ENCODE measurements around the gene SMG1. TPM values are rescaled to one million over a fixed set of nuclear protein-coding genes. Genes with fewer than 3 reads are reported as not detected.
"Not testable (repeated sequence)": the region's sequence is repeated elsewhere in the genome, so short reads cannot be mapped to it uniquely, and the experiment has no call there.

The SMG1 gene
- total RNA-seq, 4 donors from 2014 or later = 65.2 to 88.9 (median 69.1) TPM

DNA sequence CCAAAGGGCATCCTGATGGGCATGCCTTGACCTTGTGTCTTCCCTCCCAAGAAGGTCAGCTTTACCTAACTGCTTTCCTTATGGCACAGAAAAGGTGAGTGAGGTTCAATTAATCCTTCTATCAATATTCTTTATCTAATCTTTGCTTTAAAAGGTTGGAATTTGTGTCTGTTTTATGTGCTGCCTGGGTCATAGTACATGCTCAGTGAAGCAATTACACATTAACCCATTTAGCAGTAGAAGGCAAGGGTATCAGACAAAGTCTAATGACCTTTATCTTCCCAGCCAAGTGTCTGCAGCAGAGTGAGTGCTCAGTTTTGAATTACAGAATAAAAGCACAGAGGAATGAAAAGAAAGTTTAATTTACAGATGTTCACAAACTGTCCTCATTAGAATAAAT is 63.3 kb downstream of the SMG1 start:
- intact Hi-C loops (cut with DNase I); H3K4me3 ChIP-seq; DNase-seq (ENCODE audit: extremely low spot score); H3K27me3 ChIP-seq; H3K4me1 ChIP-seq; H3K9me3 ChIP-seq; H3K27ac ChIP-seq (replicated peaks in 1 of 4): not testable (repeated sequence)
- peaks cover 19 to 78% (median 40%) of the 10 kb centered on the region in 4 donors for H3K36me3 ChIP-seq

DNA sequence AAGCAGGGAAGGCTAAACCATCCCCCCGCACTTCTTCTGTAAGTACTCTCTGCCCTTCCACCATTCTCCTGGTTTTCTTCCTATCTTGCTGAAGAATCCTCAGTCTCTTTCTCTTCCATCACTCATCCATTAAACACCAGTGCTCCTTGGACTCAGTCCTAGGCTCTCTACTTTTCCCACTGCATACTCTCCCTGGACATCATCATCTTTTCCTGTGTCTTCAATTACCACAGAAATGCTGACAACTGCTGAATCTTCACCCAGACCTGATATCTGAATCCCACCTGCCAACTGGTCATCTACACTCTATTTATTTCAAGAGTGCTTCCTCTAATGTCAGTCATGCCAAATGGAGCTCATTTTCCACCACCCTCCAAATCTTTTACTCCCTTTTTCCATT is 71.0 kb downstream of the SMG1 start:
- 89% methylated on average over 1 of the region's 1 CpG for WGBS
- H3K36me3 ChIP-seq = peaks cover 38 to 95% (median 75%) of the 10 kb centered on the region in 4 donors
- intact Hi-C loops (cut with DNase I) = no loop called here
- DNase-seq (ENCODE audit: extremely low spot score) = no peak
- H3K9me3 ChIP-seq = no peaks in the 10 kb centered on the region
- H3K27me3 ChIP-seq = no peaks in the 10 kb centered on the region
- TF ChIP-seq, protein P1, sequence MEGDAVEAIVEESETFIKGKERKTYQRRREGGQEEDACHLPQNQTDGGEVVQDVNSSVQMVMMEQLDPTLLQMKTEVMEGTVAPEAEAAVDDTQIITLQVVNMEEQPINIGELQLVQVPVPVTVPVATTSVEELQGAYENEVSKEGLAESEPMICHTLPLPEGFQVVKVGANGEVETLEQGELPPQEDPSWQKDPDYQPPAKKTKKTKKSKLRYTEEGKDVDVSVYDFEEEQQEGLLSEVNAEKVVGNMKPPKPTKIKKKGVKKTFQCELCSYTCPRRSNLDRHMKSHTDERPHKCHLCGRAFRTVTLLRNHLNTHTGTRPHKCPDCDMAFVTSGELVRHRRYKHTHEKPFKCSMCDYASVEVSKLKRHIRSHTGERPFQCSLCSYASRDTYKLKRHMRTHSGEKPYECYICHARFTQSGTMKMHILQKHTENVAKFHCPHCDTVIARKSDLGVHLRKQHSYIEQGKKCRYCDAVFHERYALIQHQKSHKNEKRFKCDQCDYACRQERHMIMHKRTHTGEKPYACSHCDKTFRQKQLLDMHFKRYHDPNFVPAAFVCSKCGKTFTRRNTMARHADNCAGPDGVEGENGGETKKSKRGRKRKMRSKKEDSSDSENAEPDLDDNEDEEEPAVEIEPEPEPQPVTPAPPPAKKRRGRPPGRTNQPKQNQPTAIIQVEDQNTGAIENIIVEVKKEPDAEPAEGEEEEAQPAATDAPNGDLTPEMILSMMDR (IDR thresholded peaks at IDR 0.05) = no peak
- no peak for TF ChIP-seq EP300 (IDR thresholded peaks at IDR 0.05)
- TF ChIP-seq POLR2AphosphoS5 (IDR thresholded peaks at IDR 0.05) = no peak
- no peak for TF ChIP-seq POLR2A (IDR thresholded peaks at IDR 0.05; ENCODE audit: low read depth)
- peaks cover 0 to 10% (median 0%) of the 10 kb centered on the region in 4 donors for H3K4me1 ChIP-seq
- no peak overlapping the region for H3K27ac ChIP-seq (replicated peaks in 1 of 4)
- no peak overlapping the region for H3K4me3 ChIP-seq

DNA sequence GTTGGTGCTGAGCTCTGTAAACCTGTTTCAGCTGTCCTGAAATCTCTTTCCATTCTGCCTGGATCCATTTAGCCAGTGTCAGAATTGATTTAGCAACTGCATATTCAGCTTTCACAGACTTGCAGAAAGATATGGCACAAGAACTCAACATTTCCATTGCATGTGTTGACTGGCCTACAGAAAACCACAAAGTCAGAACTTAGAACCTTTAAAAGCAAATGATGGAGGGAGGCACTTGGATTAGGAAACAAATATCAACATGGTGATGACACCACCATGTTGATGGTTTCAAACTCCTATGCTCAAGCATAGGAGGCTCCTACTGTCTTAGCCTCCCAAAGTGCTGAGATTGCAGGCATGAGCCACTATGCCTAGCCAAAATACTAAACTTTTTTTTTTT is 72.5 kb downstream of the SMG1 start:
- intact Hi-C loops (cut with DNase I) = no loop called here
- no peaks in the 10 kb centered on the region for H3K9me3 ChIP-seq
- H3K36me3 ChIP-seq = peaks cover 53 to 96% (median 83%) of the 10 kb centered on the region in 4 donors
- peaks cover 0 to 10% (median 0%) of the 10 kb centered on the region in 4 donors for H3K4me1 ChIP-seq
- H3K27ac ChIP-seq (replicated peaks in 1 of 4) = no peak overlapping the region
- no peaks in the 10 kb centered on the region for H3K27me3 ChIP-seq
- TF ChIP-seq POLR2A (IDR thresholded peaks at IDR 0.05; ENCODE audit: low read depth) = no peak
- TF ChIP-seq EP300 (IDR thresholded peaks at IDR 0.05) = no peak
- TF ChIP-seq, protein P1 (IDR thresholded peaks at IDR 0.05) = no peak
- no peak for TF ChIP-seq POLR2AphosphoS5 (IDR thresholded peaks at IDR 0.05)
- H3K4me3 ChIP-seq = no peak overlapping the region
- DNase-seq (ENCODE audit: extremely low spot score) = no peak

DNA sequence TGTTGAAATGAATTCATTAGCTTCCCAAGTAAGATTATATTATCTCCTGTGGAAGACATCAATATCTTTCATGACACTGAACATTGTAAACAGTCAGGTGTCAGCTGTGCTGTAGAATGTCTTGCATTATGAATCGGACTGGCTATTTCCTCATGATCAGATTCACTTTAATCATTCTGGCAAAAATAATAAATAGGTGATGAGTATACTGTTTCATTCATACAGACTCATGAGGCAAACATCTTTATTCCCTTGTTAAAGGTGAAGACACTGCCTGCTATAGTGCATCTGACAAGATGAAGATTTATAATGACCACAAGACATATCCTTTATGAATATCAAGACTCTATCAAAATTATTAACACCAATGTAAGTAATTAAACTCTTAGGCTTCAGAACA is 73.6 kb downstream of the SMG1 start:
- Histone ChIP-seq H3K4me1 (peaks cover 0 to 10% (median 0%) of the 10 kb centered on the region in 4 donors), H3K4me3 (no peak overlapping the region), H3K36me3 (peaks cover 56 to 99% (median 90%) of the 10 kb centered on the region in 4 donors), H3K9me3 (no peaks in the 10 kb centered on the region), H3K27ac (replicated peaks in 1 of 4) (no peak overlapping the region), H3K27me3 (no peaks in the 10 kb centered on the region)
- WGBS = 80% methylated on average over 1 of the region's 1 CpG
- intact Hi-C loops (cut with DNase I) = no loop called here
- no peak for TF ChIP-seq EP300 (IDR thresholded peaks at IDR 0.05)
- TF ChIP-seq POLR2A (IDR thresholded peaks at IDR 0.05; ENCODE audit: low read depth) = no peak
- TF ChIP-seq, protein P1 (IDR thresholded peaks at IDR 0.05) = no peak
- no peak for TF ChIP-seq POLR2AphosphoS5 (IDR thresholded peaks at IDR 0.05)
- no peak for DNase-seq (ENCODE audit: extremely low spot score)

DNA sequence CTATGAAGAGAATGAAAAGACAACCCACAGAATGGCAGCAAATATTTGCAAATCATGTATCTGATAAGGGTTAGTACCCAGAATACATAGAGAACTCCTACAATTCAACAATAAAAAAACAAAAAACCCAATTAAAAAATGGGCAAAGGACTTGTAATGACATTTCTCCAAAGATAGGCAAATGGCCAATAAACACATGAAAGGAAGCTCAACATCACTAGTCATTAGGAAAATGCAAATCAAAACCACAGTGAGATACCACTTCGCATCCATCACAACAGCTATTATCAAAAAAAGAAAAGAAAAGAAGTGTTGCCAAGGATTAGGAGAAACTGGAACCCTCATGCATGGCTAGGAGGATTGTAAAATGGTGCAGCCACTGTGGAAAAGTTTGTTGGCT is 79.8 kb downstream of the SMG1 start:
- H3K9me3 ChIP-seq = no peaks in the 10 kb centered on the region
- intact Hi-C loops (cut with DNase I) = no loop called here
- H3K4me1 ChIP-seq = peaks cover 0 to 8% (median 0%) of the 10 kb centered on the region in 4 donors
- H3K4me3 ChIP-seq = no peak overlapping the region
- peaks cover 69 to 99% (median 91%) of the 10 kb centered on the region in 4 donors for H3K36me3 ChIP-seq
- H3K27ac ChIP-seq (replicated peaks in 1 of 4) = no peak overlapping the region
- H3K27me3 ChIP-seq = no peaks in the 10 kb centered on the region
- no peak for DNase-seq (ENCODE audit: extremely low spot score)
- WGBS = 92% methylated on average over 1 of the region's 1 CpG
- TF ChIP-seq POLR2A (IDR thresholded peaks at IDR 0.05; ENCODE audit: low read depth) (no peak), POLR2AphosphoS5 (IDR thresholded peaks at IDR 0.05) (no peak), EP300 (IDR thresholded peaks at IDR 0.05) (no peak)
- TF ChIP-seq, protein P1 (IDR thresholded peaks at IDR 0.05) = no peak
